GM18868 (cell line): Measurements from ENCODE around the gene KRTAP10-6.
"Not testable (repeated sequence)": the region's sequence is repeated elsewhere in the genome, so short reads cannot be mapped to it uniquely, and the experiment has no call there.

Source experiments
- ATAC-seq: cut with Tn5 transposase; IDR thresholded peaks from one replicate; pipeline ENCODE4 v1.9.1; 2021; ENCODE audit warnings: mild to moderate bottlenecking, moderate library complexity; ENCODE audit not compliant: unreplicated experiment

Gene KRTAP10-6

GRCh38 chr21:44618504-44618903 is 26.2 kb upstream of the KRTAP10-6 start:
- ATAC-seq: no peak

- ATAC-seq: no peak
Measured at GRCh38 chr21:44617071-44617501, 24.8 kb upstream of the KRTAP10-6 start.

GRCh38 chr21:44616591-44616926 is 24.3 kb upstream of the KRTAP10-6 start:
- ATAC-seq: no peak

GRCh38 chr21:44615911-44616590 is 23.7 kb upstream of the KRTAP10-6 start:
- ATAC-seq: no peak

- no peak for ATAC-seq
Measured at GRCh38 chr21:44615466-44615865, 23.2 kb upstream of the KRTAP10-6 start.

- ATAC-seq: no peak
Measured at GRCh38 chr21:44614961-44615391, 22.7 kb upstream of the KRTAP10-6 start.

GRCh38 chr21:44614161-44614631 is 21.9 kb upstream of the KRTAP10-6 start:
- ATAC-seq: no peak

GRCh38 chr21:44613386-44614155 is 21.3 kb upstream of the KRTAP10-6 start:
- ATAC-seq: no peak

GRCh38 chr21:44612669-44613229 is 20.4 kb upstream of the KRTAP10-6 start:
- no peak for ATAC-seq

GRCh38 chr21:44612029-44612486 is 19.8 kb upstream of the KRTAP10-6 start, which contains the start of gene KRTAP10-8:
Gene KRTAP10-8 (plus strand): TSS chr21:44612079. CDS start chr21:44612101, 22 bp downstream.
- ATAC-seq: no peak

GRCh38 chr21:44611551-44611950 is 19.2 kb upstream of the KRTAP10-6 start:
- no peak for ATAC-seq

- not testable (repeated sequence) for ATAC-seq
Measured at GRCh38 chr21:44610157-44610843, 18.0 kb upstream of the KRTAP10-6 start.

GRCh38 chr21:44609193-44609592 is 16.9 kb upstream of the KRTAP10-6 start:
- no peak for ATAC-seq

- no peak for ATAC-seq
Measured at GRCh38 chr21:44606495-44606894, 14.2 kb upstream of the KRTAP10-6 start.

GRCh38 chr21:44603911-44604310 is 11.6 kb upstream of the KRTAP10-6 start:
- ATAC-seq: no peak

GRCh38 chr21:44603109-44603875 is 11.0 kb upstream of the KRTAP10-6 start:
- no peak for ATAC-seq

GRCh38 chr21:44602463-44602850 is 10.2 kb upstream of the KRTAP10-6 start:
- ATAC-seq: no peak

GRCh38 chr21:44601596-44602462 is 9.5 kb upstream of the KRTAP10-6 start:
- no peak for ATAC-seq

- ATAC-seq: not testable (repeated sequence)
Measured at GRCh38 chr21:44601091-44601490, 8.8 kb upstream of the KRTAP10-6 start.
